HG02678 (cell line): Measurements from ENCODE around the gene IL4I1.

ENCODE experiments used
- ATAC-seq: cut with Tn5 transposase; IDR thresholded peaks from one replicate; pipeline ENCODE4 v1.9.1; 2021; ENCODE audit warnings: mild to moderate bottlenecking, moderate library complexity; ENCODE audit not compliant: unreplicated experiment

The IL4I1 gene

DNA sequence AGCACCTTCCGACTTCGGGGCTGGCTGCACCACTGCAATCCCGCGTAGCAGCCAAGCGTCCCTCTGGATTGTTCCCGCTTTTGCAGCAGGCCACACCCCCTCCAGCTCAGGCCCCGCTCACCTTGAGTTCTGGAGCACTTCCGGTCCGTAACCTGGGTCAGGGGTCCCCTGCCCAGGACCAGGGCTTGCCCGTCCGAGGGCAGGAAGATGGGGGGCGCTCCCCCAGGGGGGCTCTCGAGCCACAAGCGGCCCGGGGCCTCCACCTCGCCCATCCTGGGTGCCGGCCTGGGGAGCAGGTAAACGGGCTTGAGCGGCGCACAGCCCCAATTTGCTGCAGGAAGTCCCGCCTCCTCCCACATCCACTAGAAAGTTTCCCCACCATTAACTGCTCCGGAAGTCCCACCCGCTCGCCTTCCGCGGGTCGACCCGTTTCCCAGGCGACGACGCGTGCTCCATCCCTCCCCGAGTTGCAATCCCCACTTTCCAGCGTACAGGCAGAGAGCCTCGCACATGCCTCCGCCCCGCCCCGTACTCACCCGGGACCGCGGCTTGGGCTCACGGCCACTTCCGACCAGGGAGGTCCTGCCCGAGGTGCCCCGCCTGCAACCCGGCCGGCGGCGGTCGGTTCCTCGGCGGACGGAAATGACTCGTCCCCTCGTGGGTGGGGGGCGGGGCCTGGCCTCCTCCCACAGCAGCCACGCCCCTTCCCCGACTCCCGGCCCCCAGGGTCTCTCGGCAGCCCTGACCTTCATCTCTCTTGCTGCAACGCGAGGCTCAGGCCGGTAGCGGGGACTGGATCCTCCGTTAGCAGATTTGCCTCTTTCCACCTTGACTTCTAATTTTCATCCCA, 29.5 kb downstream of the IL4I1 start, which contains the start of gene PNKP:
Gene PNKP (minus strand): TSS at position 644 of the 850 bp plus-strand sequence. CDS start 372 bp downstream, at position 272.
- ATAC-seq = peak; percentile 37

DNA sequence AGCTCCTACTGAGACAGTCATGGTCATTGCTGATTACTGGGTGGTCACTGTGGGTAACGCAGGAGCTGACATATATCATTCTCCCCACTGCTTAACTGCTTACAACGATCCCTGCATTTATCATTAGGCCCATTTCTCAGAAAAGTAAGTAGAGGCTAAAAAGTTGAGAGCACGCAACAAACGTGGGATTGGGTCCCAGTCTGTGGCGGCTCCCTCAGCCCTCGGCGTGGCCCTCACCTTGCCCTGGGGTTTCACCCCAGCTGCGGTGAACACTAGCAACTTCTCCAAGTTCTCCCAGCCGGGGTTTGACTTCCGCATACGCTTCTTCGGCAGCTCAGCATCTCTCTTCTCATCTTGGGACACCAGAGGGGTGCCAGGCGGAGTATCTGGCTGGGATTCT, 31.8 kb downstream of the IL4I1 start:
- no peak for ATAC-seq

DNA sequence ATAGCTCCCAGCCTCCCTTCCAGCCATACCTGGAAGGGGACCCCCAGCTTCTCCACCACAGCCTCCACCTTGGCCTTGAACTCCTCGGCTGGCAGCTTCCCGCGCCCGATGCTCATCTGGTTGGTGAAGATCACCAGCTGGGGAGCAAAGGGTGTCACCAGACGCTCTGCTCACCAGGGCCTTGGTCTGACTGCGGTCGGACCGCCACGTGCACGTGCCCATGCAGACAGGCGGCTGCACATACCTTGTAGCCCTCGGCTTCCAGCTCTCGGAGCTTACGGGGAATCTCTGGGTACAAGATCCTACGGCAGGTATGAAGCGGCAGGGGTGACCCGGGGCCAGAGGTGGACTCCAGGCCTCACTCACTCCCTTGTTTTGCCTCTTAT, 32.8 kb downstream of the IL4I1 start:
- ATAC-seq = no peak

DNA sequence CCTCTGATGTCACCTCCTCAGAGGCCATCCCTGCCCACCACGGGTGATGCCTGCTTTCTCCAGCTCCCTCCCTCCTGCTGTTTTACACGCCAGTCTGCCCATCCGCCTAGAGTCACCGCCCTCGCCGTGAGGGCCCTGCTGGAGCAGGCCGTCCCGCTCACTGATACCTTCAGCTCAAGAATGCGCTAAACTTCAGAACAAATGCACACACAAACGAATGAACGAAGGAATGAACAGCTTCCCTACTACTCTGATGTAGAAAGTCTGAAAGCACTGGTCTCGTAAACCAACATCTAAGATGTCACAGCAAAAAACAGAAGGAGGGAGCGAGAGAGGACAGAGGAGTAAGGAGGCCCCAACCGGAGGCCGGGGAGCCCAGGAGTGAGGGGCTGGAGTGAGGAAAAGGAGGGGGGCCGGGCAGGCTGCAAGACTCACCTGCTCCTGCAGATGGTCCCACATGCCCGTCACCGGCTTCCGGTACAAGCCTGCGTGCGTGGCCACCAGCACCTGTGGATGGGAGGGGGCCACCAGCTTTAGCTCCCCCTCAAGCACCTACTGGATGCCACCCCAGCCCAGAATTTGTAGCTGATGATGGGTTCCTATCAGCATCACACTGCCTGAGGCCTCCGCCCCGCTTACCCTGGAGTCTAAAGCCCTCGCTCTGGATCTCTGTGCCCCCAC, 33.3 kb downstream of the IL4I1 start:
- no peak for ATAC-seq

DNA sequence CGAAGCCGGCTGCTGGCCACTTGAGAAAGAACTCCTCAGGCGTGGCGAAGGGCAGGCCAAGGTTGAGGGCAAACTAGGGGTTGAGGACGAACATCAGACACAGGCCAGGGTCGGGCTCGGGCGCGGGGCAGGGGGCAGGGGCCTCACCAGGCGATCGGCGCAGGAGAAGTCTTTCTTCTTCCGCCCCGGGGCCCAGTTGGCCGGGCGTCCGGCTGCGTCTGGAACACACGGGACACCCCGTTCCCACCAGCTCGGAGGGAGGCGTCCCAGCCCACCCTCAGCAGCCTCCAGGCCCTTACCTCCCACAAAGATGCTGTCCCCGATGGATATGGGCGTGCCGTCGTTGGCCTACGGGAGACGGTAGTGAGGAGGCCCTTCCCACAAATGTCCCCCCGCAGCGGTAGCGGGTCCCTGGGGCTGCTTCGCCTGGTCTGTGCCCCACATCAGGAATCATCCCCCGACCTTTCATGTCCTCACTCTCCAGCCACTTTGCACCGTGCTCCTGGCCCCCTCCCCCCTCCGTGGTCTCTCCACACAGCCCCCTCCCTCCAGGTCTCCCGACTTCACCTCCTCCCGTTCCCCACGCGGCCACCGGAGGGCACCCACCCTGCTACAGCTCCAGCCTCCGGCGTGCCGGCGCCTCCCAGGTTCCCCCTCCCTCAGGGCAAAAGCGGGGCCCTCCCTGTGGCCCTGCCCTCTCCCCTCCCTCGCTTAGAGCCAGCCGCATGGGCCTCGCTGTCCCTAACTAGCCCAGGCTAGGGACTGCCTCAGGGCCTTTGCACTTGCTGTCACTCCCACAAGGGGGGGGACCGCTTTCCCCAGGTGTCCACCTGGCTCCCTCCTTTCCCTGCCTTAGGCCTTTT, 34.1 kb downstream of the IL4I1 start:
- ATAC-seq = no peak

DNA sequence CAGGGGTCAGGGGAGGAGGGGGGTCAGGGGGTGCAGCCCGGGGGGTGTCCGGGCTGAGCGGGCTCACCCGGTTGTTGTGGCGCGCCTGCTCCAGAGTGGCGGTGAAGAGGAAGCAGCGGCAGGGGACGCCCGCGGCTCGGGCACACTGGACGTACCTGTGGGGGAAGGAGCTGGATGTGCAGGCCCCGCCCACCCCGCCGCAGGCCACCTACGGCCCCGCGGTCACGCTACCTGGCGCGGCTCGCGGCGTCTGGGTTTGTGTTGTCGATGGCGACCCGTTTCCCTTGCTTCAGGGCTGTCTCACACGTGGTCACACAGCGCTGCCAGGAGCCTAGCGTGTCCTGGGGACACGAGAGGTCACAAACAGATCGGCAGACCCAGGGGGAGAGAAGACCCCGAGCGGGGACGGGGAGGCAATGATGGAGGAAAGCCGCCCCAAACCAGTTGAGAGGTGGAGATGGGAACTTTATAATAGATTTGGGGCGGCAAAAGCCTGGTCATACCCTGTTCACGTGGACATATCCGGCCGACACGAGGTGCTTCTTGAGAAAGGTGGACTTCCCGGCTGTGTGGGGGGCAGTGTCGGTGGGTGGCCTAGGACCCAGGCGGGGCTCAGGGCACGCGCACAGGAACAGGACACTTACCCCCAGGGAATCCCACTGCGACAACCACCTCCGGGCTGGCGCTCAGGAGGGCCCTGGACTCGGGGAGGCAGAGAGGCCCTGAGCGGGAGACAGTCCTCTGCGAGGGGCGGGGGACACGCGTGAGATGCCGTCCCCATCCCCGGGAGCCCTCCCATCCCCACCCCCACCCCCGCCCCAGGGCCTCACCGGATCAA, 34.9 kb downstream of the IL4I1 start:
- ATAC-seq = no peak

DNA sequence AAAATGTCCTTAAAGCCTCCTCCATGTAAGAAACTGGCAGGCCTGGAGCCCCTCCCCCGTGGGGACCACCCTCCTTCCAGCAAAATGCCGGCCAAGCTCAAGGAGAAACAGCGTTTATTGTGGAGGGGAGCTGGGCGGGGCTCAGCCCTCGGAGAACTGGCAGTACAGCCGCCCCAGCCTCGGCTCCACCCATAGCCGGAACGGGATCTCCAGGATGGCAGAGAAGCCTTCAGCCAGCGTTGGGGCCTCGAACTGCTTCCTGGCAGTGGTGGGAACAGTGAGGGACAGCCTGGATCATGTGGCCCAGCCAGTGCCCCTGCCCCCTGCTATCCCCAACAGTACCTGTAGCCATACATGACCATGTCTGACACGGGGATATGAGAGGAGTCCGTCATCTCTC, 35.6 kb downstream of the IL4I1 start:
- no peak for ATAC-seq

DNA sequence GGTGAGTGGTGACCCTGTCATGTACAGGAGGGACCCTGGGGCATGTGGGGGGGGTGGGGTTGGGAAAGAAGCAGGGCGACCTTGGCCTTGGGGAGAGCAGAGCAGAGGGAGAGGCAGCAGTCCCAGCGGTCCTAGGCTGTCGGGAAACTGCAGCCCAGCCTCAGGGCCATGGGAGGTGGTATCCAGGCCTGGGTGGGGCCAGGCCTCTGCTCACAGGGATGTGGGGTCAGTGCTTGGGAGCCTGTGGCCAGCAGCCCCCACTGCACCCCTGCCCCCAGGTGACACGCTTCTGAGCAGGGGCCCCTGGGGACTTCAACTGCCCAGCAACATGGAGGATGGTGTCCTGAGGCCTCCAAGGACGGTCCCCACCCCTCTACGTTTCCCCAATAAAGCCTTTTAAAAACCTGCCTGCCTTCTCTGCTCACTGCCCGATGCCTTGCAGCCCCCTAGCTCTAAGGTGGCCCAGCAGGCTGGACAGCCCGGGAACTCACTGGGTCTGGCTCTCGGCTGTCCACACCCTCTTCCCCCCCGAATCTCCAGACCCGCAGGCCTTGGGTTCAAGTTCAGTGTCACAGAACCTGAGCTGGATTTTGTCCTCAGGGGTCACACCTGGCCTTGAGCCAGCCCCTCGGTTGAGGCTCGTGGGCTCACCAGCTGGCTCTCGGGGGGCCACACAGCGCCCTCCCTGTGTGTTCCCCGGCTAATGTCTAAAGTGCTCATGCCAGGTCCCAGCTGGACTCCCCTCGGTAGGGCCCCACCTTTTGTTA, 36.2 kb downstream of the IL4I1 start:
- ATAC-seq = no peak

DNA sequence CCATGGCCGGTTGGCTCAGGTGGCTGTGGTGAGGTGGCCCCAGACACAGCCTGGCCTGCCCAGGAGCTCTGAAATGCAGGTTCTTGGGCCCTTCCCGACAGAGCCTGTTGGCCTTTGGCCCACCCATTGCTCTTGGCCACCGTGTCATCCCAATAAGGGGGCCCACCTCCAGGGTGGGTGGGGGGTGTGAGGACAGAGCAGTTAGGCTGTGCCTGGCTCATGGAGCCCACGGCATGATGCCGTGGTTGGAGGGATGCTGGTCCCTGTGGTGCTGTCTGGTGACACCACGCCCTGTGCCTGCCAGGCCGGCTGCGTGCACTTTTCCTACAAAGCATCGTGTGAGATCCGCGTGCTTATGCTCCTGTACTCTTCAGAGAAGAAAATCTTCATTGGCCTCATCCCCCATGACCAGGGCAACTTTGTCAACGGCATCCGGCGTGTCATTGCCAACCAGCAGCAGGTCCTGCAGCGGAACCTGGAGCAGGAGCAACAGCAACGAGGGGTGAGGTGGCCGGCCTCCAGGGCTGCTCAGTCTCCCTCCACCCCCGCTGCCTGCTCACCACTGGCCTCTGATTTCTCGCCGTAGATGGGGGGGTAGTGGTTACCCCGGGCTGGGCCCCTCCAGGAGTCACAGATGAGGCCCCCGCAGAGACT, 36.9 kb downstream of the IL4I1 start:
- ATAC-seq = no peak

DNA sequence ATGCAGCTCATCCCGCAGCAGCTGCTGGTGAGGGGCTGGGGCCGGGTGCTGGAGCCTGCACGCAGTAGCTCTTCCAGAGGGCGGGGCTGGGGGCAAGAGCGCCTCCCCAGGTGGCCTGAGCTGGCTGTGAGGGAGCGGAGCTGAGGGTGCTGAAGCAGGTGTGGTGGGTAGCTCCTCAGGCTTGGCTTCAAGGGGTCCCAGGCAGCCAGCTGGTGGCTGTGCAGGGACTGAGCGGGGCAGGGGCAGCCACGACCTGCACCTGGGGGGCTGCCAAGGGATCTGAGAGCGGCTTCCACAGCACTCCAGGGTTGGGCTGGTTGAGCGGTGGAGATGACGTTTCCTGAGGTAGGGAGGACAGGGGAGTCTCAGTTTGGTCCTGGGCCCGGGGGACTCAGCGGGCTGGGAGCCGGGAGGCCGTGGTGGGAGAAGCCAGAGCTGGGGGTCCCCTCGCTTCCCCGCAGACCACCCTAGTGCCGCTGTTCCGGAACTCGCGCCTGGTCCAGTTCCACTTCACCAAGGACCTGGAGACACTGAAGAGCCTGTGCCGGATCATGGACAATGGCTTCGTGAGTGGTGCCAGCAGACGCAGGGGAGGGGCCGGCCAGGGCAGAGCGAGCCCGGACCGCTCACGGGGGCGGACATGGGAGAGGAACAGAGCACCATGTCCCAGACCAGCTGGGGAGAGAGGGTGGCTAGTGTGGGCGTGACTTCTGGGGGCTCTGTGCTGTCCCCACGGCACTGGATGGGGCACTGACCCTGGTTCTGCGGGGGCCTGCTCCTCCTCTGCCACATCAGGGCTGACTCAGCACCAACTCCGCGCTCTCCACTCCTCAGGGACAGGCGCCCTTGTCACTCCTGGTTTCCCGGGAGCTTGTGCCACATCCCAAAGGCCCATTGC, 38.4 kb downstream of the IL4I1 start:
- ATAC-seq = no peak

DNA sequence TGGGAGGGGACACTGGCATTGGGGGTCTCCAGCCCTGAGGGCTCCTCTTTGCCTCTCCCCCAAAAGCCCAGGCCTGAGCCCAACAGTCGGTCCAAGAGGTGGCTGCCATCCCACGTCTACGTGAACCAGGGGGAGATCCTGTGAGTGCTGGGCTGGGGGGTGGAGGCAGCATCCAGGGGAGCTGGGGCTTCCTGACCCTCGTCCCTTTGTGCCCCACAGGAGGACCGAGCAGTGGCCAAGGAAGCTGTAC, 38.9 kb downstream of the IL4I1 start:
- ATAC-seq = no peak

DNA sequence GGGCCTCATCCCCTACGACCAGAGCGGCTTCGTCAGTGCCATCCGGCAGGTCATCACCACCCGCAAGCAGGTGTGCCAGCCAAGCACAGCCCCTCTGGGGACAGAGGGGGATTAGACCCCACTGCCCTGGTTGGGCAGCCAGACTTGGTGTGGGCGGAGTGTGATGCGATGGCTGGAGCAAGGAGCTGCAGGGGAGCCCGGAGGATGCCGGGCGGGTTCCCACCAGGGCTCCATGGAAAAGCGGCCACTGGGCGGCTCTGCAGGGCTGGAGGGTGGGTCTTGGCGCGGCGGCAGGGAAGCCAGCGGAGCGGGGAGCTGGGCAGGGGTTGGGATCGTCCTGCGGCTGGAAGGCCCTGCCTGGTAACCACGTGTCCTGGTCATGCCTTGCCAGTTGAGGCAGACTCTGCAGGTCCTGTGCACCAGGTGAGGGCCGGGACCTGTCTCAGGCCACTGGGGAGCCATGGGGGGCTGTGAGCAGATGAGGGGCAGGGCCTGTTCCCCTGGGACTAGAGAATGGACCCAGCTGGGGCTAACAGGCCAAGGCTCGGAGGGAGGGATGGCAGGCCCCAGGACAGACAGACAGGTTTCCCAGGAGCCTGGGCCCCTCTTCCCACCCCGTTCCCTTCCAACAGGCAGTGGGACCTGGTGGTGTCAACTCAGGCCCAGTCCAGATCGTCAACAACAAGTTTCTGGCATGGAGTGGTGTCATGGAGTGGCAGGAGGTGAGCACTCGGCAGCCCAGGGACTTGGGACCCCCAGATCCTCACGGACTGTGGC, 39.4 kb downstream of the IL4I1 start:
- ATAC-seq = no peak

DNA sequence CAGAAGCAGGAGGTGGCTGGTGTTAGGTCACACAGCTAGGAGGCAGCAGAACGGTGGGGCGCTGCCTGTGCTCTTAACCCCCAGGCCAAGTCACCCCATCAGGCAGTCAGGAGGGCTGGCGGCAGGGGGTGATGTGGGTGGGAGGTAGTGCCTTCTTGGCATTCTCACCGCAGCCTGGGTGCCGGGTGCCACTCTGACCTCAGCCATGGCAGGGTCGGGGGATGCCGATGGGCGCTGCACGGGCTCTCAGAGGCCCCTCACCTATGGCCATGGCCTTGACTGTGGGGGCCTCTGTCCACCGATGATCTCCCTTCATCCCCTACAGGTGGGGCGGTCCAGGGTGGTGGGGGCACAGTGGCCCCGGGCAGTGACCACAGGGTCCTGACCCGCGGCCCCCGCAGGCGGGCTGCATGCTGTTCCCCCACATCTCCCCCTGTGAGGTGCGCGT, 40.1 kb downstream of the IL4I1 start:
- no peak for ATAC-seq

DNA sequence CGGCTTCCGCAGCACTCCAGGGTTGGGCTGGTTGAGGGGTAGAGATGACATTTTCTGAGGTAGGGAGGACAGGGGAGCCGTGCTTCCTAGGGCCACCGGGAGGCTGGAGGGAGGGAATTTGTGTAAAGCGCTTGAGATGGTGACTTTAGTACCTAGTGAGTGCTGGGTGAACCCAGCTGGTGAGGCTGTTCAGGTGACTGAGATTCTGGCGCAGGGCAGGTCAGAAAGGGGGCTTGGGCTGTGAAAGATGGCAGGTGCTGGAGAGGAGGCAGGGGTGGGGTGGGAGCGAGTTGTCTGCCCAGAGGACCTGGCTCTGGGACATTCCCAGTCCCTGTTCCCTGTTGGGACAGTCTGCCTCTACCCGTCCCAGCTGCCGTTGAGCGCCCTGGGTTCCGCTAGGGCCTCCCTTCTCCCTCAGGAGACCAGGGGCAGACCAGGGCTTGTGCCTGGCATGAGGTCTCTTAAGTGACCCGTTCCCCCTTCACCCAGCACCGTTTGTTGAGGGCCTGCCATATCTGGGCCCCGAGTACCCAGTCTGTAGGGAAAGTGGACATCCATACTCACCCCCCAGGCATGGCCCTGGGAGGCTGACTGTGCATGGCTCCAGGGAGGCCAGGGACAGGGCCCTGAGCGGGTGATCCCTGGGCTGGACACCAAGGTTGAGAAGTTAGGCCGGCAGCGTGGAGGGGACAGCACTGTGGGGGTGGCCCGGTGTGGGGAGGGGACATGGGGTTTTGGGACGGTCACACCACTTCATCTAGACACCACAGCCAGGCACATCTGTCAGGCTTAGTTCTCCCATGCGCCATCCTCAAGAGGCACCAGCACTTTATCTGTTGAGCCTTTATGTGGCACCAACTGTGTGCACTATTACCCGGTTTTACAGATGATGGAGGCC, 40.8 kb downstream of the IL4I1 start:
- ATAC-seq = no peak

DNA sequence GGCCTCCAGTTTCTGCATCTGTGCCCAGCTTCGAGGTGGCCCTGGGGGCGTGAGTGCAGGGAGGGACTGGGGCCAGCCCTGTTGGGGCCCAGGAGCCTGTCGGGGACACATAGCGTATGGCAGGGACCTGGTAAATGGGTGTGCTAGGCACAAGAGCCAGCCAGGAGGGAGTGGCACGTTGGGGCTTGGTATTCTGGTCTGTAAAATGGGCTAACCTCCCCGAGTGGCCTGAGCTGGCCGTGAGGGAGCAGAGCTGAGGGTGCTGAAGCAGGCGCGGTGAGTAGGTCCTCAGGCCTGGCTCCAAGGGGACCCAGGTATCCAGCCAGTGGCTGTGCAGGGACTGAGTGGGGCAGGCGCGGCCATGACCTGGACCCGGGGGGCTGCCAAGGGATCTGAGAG, 41.4 kb downstream of the IL4I1 start:
- no peak for ATAC-seq

DNA sequence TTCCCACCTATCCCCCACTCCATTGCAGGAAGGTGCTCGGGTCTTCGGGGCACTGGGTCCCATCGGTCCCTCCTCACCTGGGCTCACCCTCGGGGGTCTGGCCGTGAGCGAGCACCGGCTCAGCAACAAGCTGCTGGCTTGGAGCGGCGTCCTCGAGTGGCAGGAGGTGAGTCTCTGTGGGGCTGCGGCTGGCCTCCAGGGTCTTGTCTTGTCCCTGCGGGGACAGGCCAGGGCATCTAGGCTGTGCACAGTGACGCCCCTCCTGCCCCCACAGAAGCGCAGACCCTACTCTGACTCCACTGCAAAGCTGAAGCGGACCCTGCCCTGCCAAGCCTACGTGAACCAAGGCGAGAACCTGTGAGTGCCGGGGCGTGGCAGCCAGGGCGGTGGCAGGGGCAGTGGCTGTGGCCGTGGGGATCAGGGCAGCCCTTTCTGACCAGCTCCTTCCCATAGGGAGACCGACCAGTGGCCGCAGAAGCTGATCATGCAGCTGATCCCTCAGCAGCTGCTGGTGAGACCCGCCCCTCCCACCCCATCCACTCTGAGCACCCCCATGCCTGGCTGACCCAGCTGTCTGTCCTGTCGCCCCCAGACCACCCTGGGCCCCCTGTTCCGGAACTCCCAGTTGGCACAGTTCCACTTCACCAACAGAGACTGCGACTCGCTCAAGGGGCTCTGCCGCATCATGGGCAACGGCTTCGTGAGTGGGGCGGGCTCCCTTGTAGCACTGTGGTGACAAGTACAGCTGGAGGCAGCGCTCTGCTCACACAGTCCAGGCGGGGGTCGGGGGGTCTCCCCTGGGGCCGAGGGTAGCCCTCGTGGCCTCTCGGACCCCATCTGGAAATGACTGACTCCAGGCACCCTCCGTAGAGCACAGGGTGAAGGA, 42.1 kb downstream of the IL4I1 start:
- no peak for ATAC-seq
